HCT116 (cell line): ENCODE measurements around the gene AMER1. TPM values are rescaled to one million over a fixed set of nuclear protein-coding genes. Genes with fewer than 3 reads are reported as not detected.

Experiments
- ATAC-seq: fragments of 200-7000 bp; cut with Tn5 transposase; 2 replicates; pipeline ENCODE4 v1.9.1; 2020; ENCODE audit warnings: mild to moderate bottlenecking, moderate library complexity
- BruUV-seq: library from RNA; stranded (reverse); fragments of 400-500 nt; replicated peaks from 2 replicates; lab custom pipeline; 2021; lab: Mats Ljungman, UMichigan
- CTCF ChIA-PET: fragments of 300-600 bp; sonication (Branson Sonifier 250); formaldehyde crosslinking; loops from one replicate; lab custom pipeline; 2021; ENCODE audit warnings: antibody characterized with exemption; lab: Charles Lee
- POLR2A ChIA-PET: fragments of 300-600, 350-600 bp; sonication (Branson Sonifier 250); formaldehyde crosslinking; loops from one replicate; lab custom pipeline; 2021; ENCODE audit warnings: antibody characterized with exemption; lab: Charles Lee
- RAD21 ChIA-PET, 2 experiments: fragments of 300-600 bp; sonication (Branson Sonifier 250); formaldehyde crosslinking; loops; one replicate each; lab custom pipeline; 2023; ENCODE audit warnings: low total read pairs in 2 of 2; ENCODE audit not compliant: uncharacterized antibody in 2 of 2, unreplicated experiment in 2 of 2, low non-redundant PET in 1 of 2; lab: Charles Lee
- DNase-seq: peaks from one replicate; pipeline ENCODE4 v3.0.0-alpha.2; 2010; ENCODE audit warnings: low read depth, low spot score
- H2AFZ ChIP-seq: fragments of 200-600 bp; shearing (Covaris generic), sonication (generic); 2 replicates; pipeline ENCODE4 v1.6.1; 2017; ENCODE audit warnings: low read depth, mixed run types, mixed read lengths, antibody characterized with exemption, low read length; ENCODE audit not compliant: poor library complexity, severe bottlenecking
- H3K27ac ChIP-seq: 2 replicates; pipeline ENCODE4 v1.5.1; 2012; ENCODE audit warnings: low read depth, low read length
- H3K27me3 ChIP-seq: fragments of 200-600 bp; sonication (generic); 2 replicates; pipeline ENCODE4 v1.6.1; 2016; ENCODE audit warnings: mixed run types, low read length, mixed read lengths; ENCODE audit not compliant: insufficient read depth
- H3K36me3 ChIP-seq, 2 experiments: fragments of 200-500 bp in 1 of 2; fragments of 200-600 bp in 1 of 2; sonication (Bioruptor generic) in 1 of 2; sonication (generic) in 1 of 2; 2 replicates each; pipeline versions ENCODE4 v1.5.1 to v1.6.1; 2014 to 2016; ENCODE audit warnings: low read length in 2 of 2, inconsistent platforms in 1 of 2, mixed read lengths in 1 of 2, mixed run types in 1 of 2; ENCODE audit not compliant: insufficient read depth in 2 of 2, control insufficient read depth in 1 of 2
- H3K4me1 ChIP-seq, 2 experiments: fragments of 200-600 bp in 1 of 2; sonication (generic) in 1 of 2; 2 replicates each; pipeline versions ENCODE4 v1.5.1 to v1.6.1; 2012 to 2017; ENCODE audit warnings: low read length in 2 of 2, inconsistent platforms in 1 of 2, mild to moderate bottlenecking in 1 of 2, mixed read lengths in 1 of 2, mixed run types in 1 of 2, moderate library complexity in 1 of 2; ENCODE audit not compliant: insufficient read depth in 2 of 2, control insufficient read depth in 1 of 2
- H3K4me2 ChIP-seq: fragments of 200-600 bp; sonication (generic); 2 replicates; pipeline ENCODE4 v1.6.1; 2017; ENCODE audit warnings: mixed run types, low read length, mixed read lengths
- H3K4me3 ChIP-seq, 2 experiments: fragments of 200-600 bp in 1 of 2; sonication (generic) in 1 of 2; replicated peaks in 1 of 2; 2 replicates each; pipeline ENCODE4 v1.5.1; 2011 to 2016; ENCODE audit warnings: low read length in 2 of 2, control low read depth in 1 of 2, low read depth in 1 of 2, mild to moderate bottlenecking in 1 of 2, mixed read lengths in 1 of 2, mixed run types in 1 of 2
- H3K79me2 ChIP-seq: fragments of 200-600 bp; sonication (generic); 2 replicates; pipeline ENCODE4 v1.6.1; 2017; ENCODE audit warnings: mild to moderate bottlenecking, mixed run types, low read length, moderate library complexity, mixed read lengths; ENCODE audit not compliant: insufficient read depth
- H3K9ac ChIP-seq: fragments of 200-600 bp; sonication (generic); 2 replicates; pipeline ENCODE4 v1.6.1; 2016; ENCODE audit warnings: low read length, mixed read lengths
- H3K9me2 ChIP-seq: fragments of 200-600 bp; sonication (generic), shearing (Covaris generic); 2 replicates; pipeline ENCODE4 v1.6.1; 2017; ENCODE audit warnings: mixed run types, mild to moderate bottlenecking, moderate library complexity; ENCODE audit not compliant: insufficient read depth
- H3K9me3 ChIP-seq, 2 experiments: fragments of 200-500 bp in 1 of 2; fragments of 200-600 bp in 1 of 2; sonication (Bioruptor generic) in 1 of 2; sonication (generic) in 1 of 2; 2 replicates each; pipeline ENCODE4 v1.6.1; 2014 to 2017; ENCODE audit warnings: low read length in 2 of 2, mixed read lengths in 2 of 2, inconsistent platforms in 1 of 2, low read depth in 1 of 2, mild to moderate bottlenecking in 1 of 2, mixed run types in 1 of 2, moderate library complexity in 1 of 2; ENCODE audit not compliant: control insufficient read depth in 1 of 2, insufficient read depth in 1 of 2
- H4K20me1 ChIP-seq: fragments of 200-600 bp; sonication (generic), shearing (Covaris generic); 2 replicates; pipeline ENCODE4 v1.6.1; 2017; ENCODE audit warnings: mixed run types, mild to moderate bottlenecking, moderate library complexity; ENCODE audit not compliant: insufficient read depth
- EGR1 ChIP-seq: IDR thresholded peaks from 2 replicates; pipeline ENCODE4 v1.6.1; 2012; ENCODE audit warnings: low read depth
- EZH2 ChIP-seq: fragments of 200-600 bp; sonication (generic); IDR thresholded peaks from 2 replicates; pipeline ENCODE4 v1.6.1; 2017; ENCODE audit warnings: antibody characterized with exemption, mixed run types
- POLR2A ChIP-seq: IDR thresholded peaks from 2 replicates; pipeline ENCODE4 v1.7.0; 2011; ENCODE audit warnings: borderline replicate concordance; ENCODE audit not compliant: insufficient read depth, insufficient read length; ENCODE audit errors: extremely low read depth
- SIN3A ChIP-seq: IDR thresholded peaks from 2 replicates; pipeline ENCODE4 v1.6.1; 2012; ENCODE audit warnings: low read depth
- SP1 ChIP-seq: IDR thresholded peaks from 2 replicates; pipeline ENCODE4 v1.6.1; 2012; ENCODE audit warnings: low read depth
- SRF ChIP-seq: IDR thresholded peaks from 2 replicates; pipeline ENCODE4 v1.6.1; 2012; ENCODE audit warnings: low read depth
- TCF7L2 ChIP-seq: IDR thresholded peaks from 2 replicates; pipeline ENCODE4 v1.7.0; 2011; ENCODE audit warnings: borderline replicate concordance, inconsistent platforms; ENCODE audit not compliant: insufficient read depth, insufficient read length; ENCODE audit errors: extremely low read depth
- ZBTB33 ChIP-seq: IDR thresholded peaks from 2 replicates; pipeline ENCODE4 v1.6.1; 2011; ENCODE audit warnings: mild to moderate bottlenecking, low read length, moderate library complexity; ENCODE audit not compliant: insufficient replicate concordance; ENCODE audit errors: extremely low read depth
- ZNF274 ChIP-seq: fragments of 200-500 bp; sonication (Bioruptor generic); IDR thresholded peaks from 2 replicates; pipeline ENCODE4 v1.6.1; 2014; ENCODE audit warnings: mild to moderate bottlenecking, low read depth, low read length, inconsistent platforms
- intact Hi-C: fragments of 100-400 bp; cut with micrococcal nuclease; formaldehyde crosslinking; loops from 2 replicates; pipeline ENCODE4 v1.10.0; 2022
- total RNA-seq: library from RNA; stranded (reverse); gene quantifications from one replicate; pipeline ENCODE4 v1.2.1, GENCODE V29; 2021; ENCODE audit not compliant: unreplicated experiment
- TF ChIP-seq, protein P1 (sequence below): IDR thresholded peaks from 2 replicates; pipeline ENCODE4 v1.6.1; 2012

The AMER1 gene
- total RNA-seq, 1 experiment from 2014 or later = 2.8 TPM

- no peaks in the 10 kb centered on the region for H3K27me3 ChIP-seq
- ChIA-PET POLR2A (no interaction called here), CTCF (no interaction called here), RAD21 (no interaction called here)
- ATAC-seq = no peak
- no peaks in the 10 kb centered on the region for H4K20me1 ChIP-seq
- TF ChIP-seq SRF = no peak
- no peak for TF ChIP-seq EGR1
- TF ChIP-seq TCF7L2 = no peak
- TF ChIP-seq ZNF274 = no peak
- TF ChIP-seq SIN3A = no peak
- TF ChIP-seq SP1 = no peak
- TF ChIP-seq, protein P1, sequence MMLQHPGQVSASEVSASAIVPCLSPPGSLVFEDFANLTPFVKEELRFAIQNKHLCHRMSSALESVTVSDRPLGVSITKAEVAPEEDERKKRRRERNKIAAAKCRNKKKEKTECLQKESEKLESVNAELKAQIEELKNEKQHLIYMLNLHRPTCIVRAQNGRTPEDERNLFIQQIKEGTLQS = no peak
- no peak for TF ChIP-seq ZBTB33
- no peak for TF ChIP-seq POLR2A
- TF ChIP-seq EZH2 = no peak
- peak overlapping the region; percentile 69 for H3K9ac ChIP-seq
- H3K4me1 ChIP-seq = peaks cover 4 to 16% of the 10 kb centered on the region in 2 experiments; a peak in 2 of 4 replicates
- no peaks in the 10 kb centered on the region; the same call in 1 of the 2 replicates for H3K79me2 ChIP-seq
- no peaks in the 10 kb centered on the region for H3K36me3 ChIP-seq
- intact Hi-C loops = loop anchor here (10.0 kb wide), 1 partner anchor 191 kb away; the partner anchor contains the start of gene MTMR8
- BruUV-seq = no TSS peak
- H3K4me2 ChIP-seq = peak overlapping the region; percentile 79
- H2AFZ ChIP-seq = no peak overlapping the region
- no peak for DNase-seq
- H3K9me2 ChIP-seq = no peaks in the 10 kb centered on the region
- no peaks in the 10 kb centered on the region for H3K9me3 ChIP-seq
- H3K4me3 ChIP-seq = peak overlapping the region; percentile 54 to 63
- H3K27ac ChIP-seq = 0 out of 2 replicates have a peak overlapping the region, but pooled peaks have one; percentile 55
These were observed 1.3 kb downstream of the AMER1 start for GRCh38 chrX:64204252-64204651.
